Activated CD8-positive, alpha-beta T cell treated with anti-CD3 and anti-CD28 coated beads, Interleukin-2, amount 10 ng/mL, durations not matched to agents 7 days and 5 days (primary cell): ENCODE measurements around the gene GLIS1. TPM values are rescaled to one million over a fixed set of nuclear protein-coding genes. Genes with fewer than 3 reads are reported as not detected.

Source experiments
- ATAC-seq: fragments of 150-1000 bp; cut with Tn5 transposase; one replicate; pipeline ENCODE4 v1.10.0; 2021; ENCODE audit warnings: moderate library complexity
- CTCF ChIA-PET: fragments of 350-600 bp; sonication (Branson Sonifier 250); formaldehyde crosslinking; loops from one replicate; lab custom pipeline; 2021; ENCODE audit warnings: antibody characterized with exemption; lab: Charles Lee
- POLR2A ChIA-PET: fragments of 350-600 bp; sonication (Branson Sonifier 250); formaldehyde crosslinking; loops from one replicate; lab custom pipeline; 2021; ENCODE audit warnings: antibody characterized with exemption; lab: Charles Lee
- DNase-seq: peaks from one replicate; pipeline ENCODE4 v3.0.0-alpha.2; 2020
- H3K27ac Mint-ChIP-seq: one replicate; pipeline ENCODE4 v1.8.0; 2021; ENCODE audit warnings: mild to moderate bottlenecking, mixed read lengths
- H3K27me3 Mint-ChIP-seq: one replicate; pipeline ENCODE4 v1.8.0; 2021; ENCODE audit warnings: low read depth, mixed read lengths
- H3K36me3 Mint-ChIP-seq: one replicate; pipeline ENCODE4 v1.8.0; 2021; ENCODE audit warnings: low read depth, mixed read lengths
- H3K4me1 Mint-ChIP-seq: one replicate; pipeline ENCODE4 v1.8.0; 2021; ENCODE audit warnings: low read depth, mixed read lengths
- H3K4me3 Mint-ChIP-seq: one replicate; pipeline ENCODE4 v1.8.0; 2021; ENCODE audit warnings: mild to moderate bottlenecking, mixed read lengths
- H3K9me3 Mint-ChIP-seq: one replicate; pipeline ENCODE4 v1.8.0; 2022; ENCODE audit warnings: mixed read lengths; ENCODE audit not compliant: insufficient read depth
- total RNA-seq, 2 experiments: library from RNA; stranded (reverse); gene quantifications; one replicate each; pipeline ENCODE4 v1.2.3, GENCODE V29; 2021

GLIS1 gene
- total RNA-seq, 2 experiments from 2014 or later, result not detected

GRCh38 chr1:53511933-53512806 is 226.8 kb downstream of the GLIS1 start:
- H3K4me1 Mint-ChIP-seq, result no peaks in the 10 kb centered on the region
- H3K27ac Mint-ChIP-seq, result no peak overlapping the region
- no peaks in the 10 kb centered on the region for H3K9me3 Mint-ChIP-seq
- no peak for DNase-seq
- H3K4me3 Mint-ChIP-seq, result no peak overlapping the region
- no peak for ATAC-seq
- H3K36me3 Mint-ChIP-seq, result no peaks in the 10 kb centered on the region
- no peaks in the 10 kb centered on the region for H3K27me3 Mint-ChIP-seq
- POLR2A ChIA-PET, result no interaction called here
- CTCF ChIA-PET, result no interaction called here

- H3K27me3 Mint-ChIP-seq, result no peaks in the 10 kb centered on the region
- H3K27ac Mint-ChIP-seq, result no peak overlapping the region
- H3K9me3 Mint-ChIP-seq, result no peaks in the 10 kb centered on the region
- no peak for DNase-seq
- no peaks in the 10 kb centered on the region for H3K4me1 Mint-ChIP-seq
- H3K4me3 Mint-ChIP-seq, result no peak overlapping the region
- ChIA-PET POLR2A (no interaction called here), CTCF (no interaction called here)
- no peak for ATAC-seq
- no peaks in the 10 kb centered on the region for H3K36me3 Mint-ChIP-seq
These were observed 227.5 kb downstream of the GLIS1 start for GRCh38 chr1:53511323-53511932.

- ChIA-PET POLR2A (no interaction called here), CTCF (no interaction called here)
- no peak overlapping the region for H3K27ac Mint-ChIP-seq
- DNase-seq (no peak), ATAC-seq (no peak)
- no peaks in the 10 kb centered on the region for H3K9me3 Mint-ChIP-seq
- no peak overlapping the region for H3K4me3 Mint-ChIP-seq
- no peaks in the 10 kb centered on the region for H3K36me3 Mint-ChIP-seq
- no peaks in the 10 kb centered on the region for H3K4me1 Mint-ChIP-seq
- no peaks in the 10 kb centered on the region for H3K27me3 Mint-ChIP-seq
These were observed 228.7 kb downstream of the GLIS1 start for GRCh38 chr1:53510215-53510614.

- Mint-ChIP-seq H3K27me3 (no peaks in the 10 kb centered on the region), H3K4me1 (no peaks in the 10 kb centered on the region), H3K36me3 (no peaks in the 10 kb centered on the region), H3K4me3 (no peak overlapping the region), H3K9me3 (no peaks in the 10 kb centered on the region), H3K27ac (no peak overlapping the region)
- DNase-seq (no peak), ATAC-seq (no peak)
- POLR2A ChIA-PET, result no interaction called here
- CTCF ChIA-PET, result no interaction called here
These were observed 229.2 kb downstream of the GLIS1 start for GRCh38 chr1:53509775-53510174.

- POLR2A ChIA-PET, result no interaction called here
- Mint-ChIP-seq H3K27ac (no peak overlapping the region), H3K27me3 (no peaks in the 10 kb centered on the region), H3K4me1 (no peaks in the 10 kb centered on the region), H3K4me3 (no peak overlapping the region), H3K9me3 (no peaks in the 10 kb centered on the region), H3K36me3 (no peaks in the 10 kb centered on the region)
- CTCF ChIA-PET, result no interaction called here
- no peak for DNase-seq
- no peak for ATAC-seq
These were observed 229.8 kb downstream of the GLIS1 start for GRCh38 chr1:53508991-53509666.

- no peaks in the 10 kb centered on the region for H3K9me3 Mint-ChIP-seq
- H3K4me3 Mint-ChIP-seq, result no peak overlapping the region
These were observed 230.6 kb downstream of the GLIS1 start for GRCh38 chr1:53508056-53508990.

GRCh38 chr1:53507116-53507820 is 231.7 kb downstream of the GLIS1 start:
- Mint-ChIP-seq H3K9me3 (no peaks in the 10 kb centered on the region), H3K27me3 (no peaks in the 10 kb centered on the region), H3K4me1 (no peaks in the 10 kb centered on the region), H3K27ac (no peak overlapping the region), H3K36me3 (no peaks in the 10 kb centered on the region), H3K4me3 (no peak overlapping the region)
- ChIA-PET CTCF (no interaction called here), POLR2A (no interaction called here)
- ATAC-seq, result no peak
- DNase-seq, result no peak

More at GRCh38 chr1:53508056-53508990, 230.6 kb downstream of the GLIS1 start:
- Mint-ChIP-seq H3K4me1 (no peaks in the 10 kb centered on the region), H3K27me3 (no peaks in the 10 kb centered on the region), H3K36me3 (no peaks in the 10 kb centered on the region), H3K27ac (no peak overlapping the region)
- POLR2A ChIA-PET, result no interaction called here
- ATAC-seq, result no peak
- CTCF ChIA-PET, result no interaction called here
- DNase-seq, result no peak

- Mint-ChIP-seq H3K9me3 (no peaks in the 10 kb centered on the region), H3K4me1 (no peaks in the 10 kb centered on the region), H3K36me3 (no peaks in the 10 kb centered on the region), H3K4me3 (no peak overlapping the region), H3K27ac (no peak overlapping the region), H3K27me3 (no peaks in the 10 kb centered on the region)
- no peak for ATAC-seq
- DNase-seq, result no peak
- CTCF ChIA-PET, result no interaction called here
- POLR2A ChIA-PET, result no interaction called here
These were observed 232.5 kb downstream of the GLIS1 start for GRCh38 chr1:53506355-53507050.

- ChIA-PET POLR2A (no interaction called here), CTCF (no interaction called here)
- no peak overlapping the region for H3K4me3 Mint-ChIP-seq
- no peaks in the 10 kb centered on the region for H3K9me3 Mint-ChIP-seq
- no peaks in the 10 kb centered on the region for H3K4me1 Mint-ChIP-seq
- no peaks in the 10 kb centered on the region for H3K36me3 Mint-ChIP-seq
- no peaks in the 10 kb centered on the region for H3K27me3 Mint-ChIP-seq
- no peak overlapping the region for H3K27ac Mint-ChIP-seq
- no peak for DNase-seq
- ATAC-seq, result no peak
These were observed 233.1 kb downstream of the GLIS1 start for GRCh38 chr1:53505891-53506290.

GRCh38 chr1:53505401-53505800 is 233.6 kb downstream of the GLIS1 start:
- ChIA-PET CTCF (no interaction called here), POLR2A (no interaction called here)
- Mint-ChIP-seq H3K4me3 (no peak overlapping the region), H3K4me1 (no peaks in the 10 kb centered on the region), H3K27ac (no peak overlapping the region), H3K36me3 (no peaks in the 10 kb centered on the region), H3K27me3 (no peaks in the 10 kb centered on the region), H3K9me3 (no peaks in the 10 kb centered on the region)
- DNase-seq, result no peak
- ATAC-seq, result no peak

GRCh38 chr1:53504901-53505300 is 234.1 kb downstream of the GLIS1 start:
- no peaks in the 10 kb centered on the region for H3K4me1 Mint-ChIP-seq
- H3K36me3 Mint-ChIP-seq, result no peaks in the 10 kb centered on the region
- no peak overlapping the region for H3K4me3 Mint-ChIP-seq
- ChIA-PET POLR2A (no interaction called here), CTCF (no interaction called here)
- DNase-seq, result no peak
- no peaks in the 10 kb centered on the region for H3K27me3 Mint-ChIP-seq
- H3K27ac Mint-ChIP-seq, result no peak overlapping the region
- ATAC-seq, result no peak
- H3K9me3 Mint-ChIP-seq, result no peaks in the 10 kb centered on the region
